ENCODE measurements around the gene CDH4.

Gene CDH4
- long read RNA-seq = 0 reads

DNA sequence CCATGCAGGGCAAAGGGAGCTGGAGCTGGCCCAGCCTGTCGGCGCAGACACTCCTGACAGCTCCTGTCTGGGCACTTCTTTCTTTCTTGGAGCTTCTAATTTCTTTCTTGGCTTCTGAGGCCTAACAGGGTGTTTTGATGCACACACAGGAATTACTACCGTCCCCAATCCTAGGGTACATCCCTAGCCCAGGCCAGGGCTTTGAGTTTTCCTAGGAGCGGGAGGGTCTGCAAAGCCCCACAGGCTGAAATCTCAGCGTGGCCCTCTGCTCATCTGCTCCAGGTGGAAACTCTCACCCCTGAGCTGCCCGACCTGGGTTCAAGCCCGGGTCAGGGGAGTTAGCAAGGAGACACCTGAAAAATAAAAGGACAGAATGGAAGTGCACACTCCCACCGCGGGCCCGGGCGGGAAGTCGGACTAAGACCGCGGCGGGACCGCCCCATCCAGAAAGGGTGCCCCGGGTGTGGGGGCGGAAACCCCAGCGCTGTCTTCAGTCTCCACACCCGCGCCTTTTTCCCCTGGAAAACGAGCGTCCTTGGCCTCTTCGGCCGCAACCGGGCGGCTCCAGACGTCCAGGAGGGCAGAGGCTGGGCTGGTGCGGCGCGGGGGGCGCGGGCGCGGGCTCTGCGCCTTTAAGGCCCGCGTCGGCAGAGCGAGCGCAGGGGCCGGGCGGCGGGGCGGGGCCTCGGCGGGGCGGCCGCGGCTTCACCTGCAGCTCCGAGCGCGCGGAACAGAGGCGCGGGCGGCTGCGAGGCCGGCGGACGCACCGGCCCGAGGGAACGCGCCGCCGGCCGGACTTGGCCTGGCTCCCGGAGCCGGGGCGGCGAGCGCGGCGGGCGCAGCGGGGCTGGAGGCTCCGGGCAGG is at the start of gene CDH4:
CDH4 (plus strand) TSS at position 733 of the 865 bp plus-strand sequence.
- H3K4me3 ChIP-seq (replicated peaks; ENCODE audit: insufficient read depth, low read length) = no peak within 1 kb of the TSS
- TF ChIP-seq POLR2AphosphoS5 (IDR thresholded peaks at IDR 0.05; ENCODE audit: low read depth) (no peak), GABPA (IDR thresholded peaks at IDR 0.05; ENCODE audit: low read depth) (no peak), SPI1 (IDR thresholded peaks at IDR 0.05; ENCODE audit: borderline replicate concordance, low read depth) (no peak)
- TF ChIP-seq, protein P1, sequence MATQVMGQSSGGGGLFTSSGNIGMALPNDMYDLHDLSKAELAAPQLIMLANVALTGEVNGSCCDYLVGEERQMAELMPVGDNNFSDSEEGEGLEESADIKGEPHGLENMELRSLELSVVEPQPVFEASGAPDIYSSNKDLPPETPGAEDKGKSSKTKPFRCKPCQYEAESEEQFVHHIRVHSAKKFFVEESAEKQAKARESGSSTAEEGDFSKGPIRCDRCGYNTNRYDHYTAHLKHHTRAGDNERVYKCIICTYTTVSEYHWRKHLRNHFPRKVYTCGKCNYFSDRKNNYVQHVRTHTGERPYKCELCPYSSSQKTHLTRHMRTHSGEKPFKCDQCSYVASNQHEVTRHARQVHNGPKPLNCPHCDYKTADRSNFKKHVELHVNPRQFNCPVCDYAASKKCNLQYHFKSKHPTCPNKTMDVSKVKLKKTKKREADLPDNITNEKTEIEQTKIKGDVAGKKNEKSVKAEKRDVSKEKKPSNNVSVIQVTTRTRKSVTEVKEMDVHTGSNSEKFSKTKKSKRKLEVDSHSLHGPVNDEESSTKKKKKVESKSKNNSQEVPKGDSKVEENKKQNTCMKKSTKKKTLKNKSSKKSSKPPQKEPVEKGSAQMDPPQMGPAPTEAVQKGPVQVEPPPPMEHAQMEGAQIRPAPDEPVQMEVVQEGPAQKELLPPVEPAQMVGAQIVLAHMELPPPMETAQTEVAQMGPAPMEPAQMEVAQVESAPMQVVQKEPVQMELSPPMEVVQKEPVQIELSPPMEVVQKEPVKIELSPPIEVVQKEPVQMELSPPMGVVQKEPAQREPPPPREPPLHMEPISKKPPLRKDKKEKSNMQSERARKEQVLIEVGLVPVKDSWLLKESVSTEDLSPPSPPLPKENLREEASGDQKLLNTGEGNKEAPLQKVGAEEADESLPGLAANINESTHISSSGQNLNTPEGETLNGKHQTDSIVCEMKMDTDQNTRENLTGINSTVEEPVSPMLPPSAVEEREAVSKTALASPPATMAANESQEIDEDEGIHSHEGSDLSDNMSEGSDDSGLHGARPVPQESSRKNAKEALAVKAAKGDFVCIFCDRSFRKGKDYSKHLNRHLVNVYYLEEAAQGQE (IDR thresholded peaks at IDR 0.05; ENCODE audit: insufficient replicate concordance, low read depth) = no peak
- TF ChIP-seq, protein P2, sequence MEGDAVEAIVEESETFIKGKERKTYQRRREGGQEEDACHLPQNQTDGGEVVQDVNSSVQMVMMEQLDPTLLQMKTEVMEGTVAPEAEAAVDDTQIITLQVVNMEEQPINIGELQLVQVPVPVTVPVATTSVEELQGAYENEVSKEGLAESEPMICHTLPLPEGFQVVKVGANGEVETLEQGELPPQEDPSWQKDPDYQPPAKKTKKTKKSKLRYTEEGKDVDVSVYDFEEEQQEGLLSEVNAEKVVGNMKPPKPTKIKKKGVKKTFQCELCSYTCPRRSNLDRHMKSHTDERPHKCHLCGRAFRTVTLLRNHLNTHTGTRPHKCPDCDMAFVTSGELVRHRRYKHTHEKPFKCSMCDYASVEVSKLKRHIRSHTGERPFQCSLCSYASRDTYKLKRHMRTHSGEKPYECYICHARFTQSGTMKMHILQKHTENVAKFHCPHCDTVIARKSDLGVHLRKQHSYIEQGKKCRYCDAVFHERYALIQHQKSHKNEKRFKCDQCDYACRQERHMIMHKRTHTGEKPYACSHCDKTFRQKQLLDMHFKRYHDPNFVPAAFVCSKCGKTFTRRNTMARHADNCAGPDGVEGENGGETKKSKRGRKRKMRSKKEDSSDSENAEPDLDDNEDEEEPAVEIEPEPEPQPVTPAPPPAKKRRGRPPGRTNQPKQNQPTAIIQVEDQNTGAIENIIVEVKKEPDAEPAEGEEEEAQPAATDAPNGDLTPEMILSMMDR (IDR thresholded peaks at IDR 0.05; ENCODE audit: insufficient read depth, low read length) = no peak
- H3K27ac ChIP-seq (replicated peaks) = no peak within 1 kb of the TSS
- H3K27me3 ChIP-seq (ENCODE audit: insufficient read depth, poor library complexity, severe bottlenecking) = peaks cover 34% of the 10 kb centered on the region
- no peak for DNase-seq (ENCODE audit: low read depth in 1 of 2, low spot score in 1 of 2)

DNA sequence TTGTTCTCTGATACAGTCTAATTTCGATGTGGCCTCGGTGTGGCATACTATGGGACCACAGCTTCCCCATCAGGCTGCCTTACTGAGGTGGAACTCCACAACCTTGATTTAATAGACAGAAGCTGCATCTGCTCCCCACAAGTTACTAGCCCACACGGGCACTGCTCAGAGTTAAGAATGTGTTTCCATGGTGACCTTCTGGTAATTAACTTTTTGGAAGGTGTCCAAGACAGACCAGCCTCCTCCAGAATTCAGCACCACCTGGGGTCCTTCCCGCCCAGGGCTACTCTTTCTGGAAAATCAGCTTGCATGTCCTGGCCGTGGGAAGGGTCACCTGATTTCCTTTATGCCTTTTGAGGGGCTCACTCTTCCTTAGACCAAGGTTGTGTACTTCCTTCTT is 48.7 kb upstream of the CDH4 start:
- H3K27ac ChIP-seq (replicated peaks) = no peak overlapping the region
- TF ChIP-seq, protein P1 (IDR thresholded peaks at IDR 0.05; ENCODE audit: insufficient replicate concordance, low read depth) = no peak
- TF ChIP-seq, protein P2 (IDR thresholded peaks at IDR 0.05; ENCODE audit: insufficient read depth, low read length) = no peak
- TF ChIP-seq POLR2AphosphoS5 (IDR thresholded peaks at IDR 0.05; ENCODE audit: low read depth) (no peak), GABPA (IDR thresholded peaks at IDR 0.05; ENCODE audit: low read depth) (no peak), SPI1 (IDR thresholded peaks at IDR 0.05; ENCODE audit: borderline replicate concordance, low read depth) (no peak)
- no peak for DNase-seq (ENCODE audit: low read depth in 1 of 2, low spot score in 1 of 2)
- no peak overlapping the region for H3K4me3 ChIP-seq (replicated peaks; ENCODE audit: insufficient read depth, low read length)
- H3K27me3 ChIP-seq (ENCODE audit: insufficient read depth, poor library complexity, severe bottlenecking) = no peaks in the 10 kb centered on the region

DNA sequence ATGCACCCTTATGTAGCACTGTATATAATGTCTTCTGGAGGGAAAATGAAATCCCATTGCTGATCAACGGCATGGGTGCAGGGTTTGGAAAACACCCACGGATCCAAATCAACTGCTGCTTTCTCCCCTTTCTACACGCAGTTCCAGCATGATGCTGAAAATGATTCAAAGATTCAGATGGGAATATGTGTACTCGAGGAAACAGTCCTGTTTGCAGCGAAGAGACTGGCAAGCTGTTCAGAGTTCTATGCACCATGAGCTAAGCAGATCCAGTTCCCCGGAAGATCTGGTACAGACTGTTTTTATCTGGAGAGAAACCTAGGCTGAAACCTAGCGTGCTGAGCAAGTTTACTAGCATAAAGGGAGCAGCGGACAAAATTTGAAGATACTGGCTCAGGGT is 47.9 kb upstream of the CDH4 start:
- Histone ChIP-seq H3K4me3 (replicated peaks; ENCODE audit: insufficient read depth, low read length) (no peak overlapping the region), H3K27me3 (ENCODE audit: insufficient read depth, poor library complexity, severe bottlenecking) (no peaks in the 10 kb centered on the region), H3K27ac (replicated peaks) (no peak overlapping the region)
- DNase-seq (ENCODE audit: low read depth in 1 of 2, low spot score in 1 of 2) = no peak
- no peak for TF ChIP-seq GABPA (IDR thresholded peaks at IDR 0.05; ENCODE audit: low read depth)
- TF ChIP-seq, protein P1 (IDR thresholded peaks at IDR 0.05; ENCODE audit: insufficient replicate concordance, low read depth) = no peak
- TF ChIP-seq SPI1 (IDR thresholded peaks at IDR 0.05; ENCODE audit: borderline replicate concordance, low read depth) = no peak
- no peak for TF ChIP-seq POLR2AphosphoS5 (IDR thresholded peaks at IDR 0.05; ENCODE audit: low read depth)
- TF ChIP-seq, protein P2 (IDR thresholded peaks at IDR 0.05; ENCODE audit: insufficient read depth, low read length) = no peak
